A549 (cell line): ENCODE measurements around the gene SPNS2.

Experiments
- TF ChIP-seq, protein P1 (sequence below): fragments of 450-650 bp; IDR thresholded peaks from 2 replicates; pipeline ENCODE4 v1.6.1; 2014; ENCODE audit warnings: antibody characterized with exemption
- TF ChIP-seq, protein P2 (sequence below): fragments of 250-450 bp; sonication (Bioruptor Pico); IDR thresholded peaks from 2 replicates; pipeline ENCODE4 v1.5.0; 2021; ENCODE audit warnings: mild to moderate bottlenecking, moderate library complexity, borderline replicate concordance

DNA sequence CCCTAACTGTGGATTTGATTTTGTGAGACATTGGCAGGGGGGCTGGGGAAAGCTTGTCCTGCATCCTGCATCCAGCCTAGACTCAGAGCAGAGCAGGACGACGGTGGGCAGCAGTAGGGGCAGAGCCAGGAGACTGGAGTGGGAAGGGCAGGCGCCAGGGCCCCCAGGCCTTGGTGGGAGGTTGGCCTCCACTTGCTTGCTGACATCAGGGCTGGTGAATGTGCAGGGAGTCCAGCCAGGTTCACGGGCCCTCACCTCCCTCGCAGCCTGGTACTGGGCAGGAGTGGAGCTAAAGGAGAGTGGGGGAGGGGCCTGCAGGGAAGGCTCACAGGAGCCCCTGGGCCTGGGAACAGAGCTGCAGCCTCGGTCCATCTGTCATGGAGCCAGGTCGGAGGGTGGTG, 83.4 kb downstream of the SPNS2 start:
- TF ChIP-seq, protein P1, sequence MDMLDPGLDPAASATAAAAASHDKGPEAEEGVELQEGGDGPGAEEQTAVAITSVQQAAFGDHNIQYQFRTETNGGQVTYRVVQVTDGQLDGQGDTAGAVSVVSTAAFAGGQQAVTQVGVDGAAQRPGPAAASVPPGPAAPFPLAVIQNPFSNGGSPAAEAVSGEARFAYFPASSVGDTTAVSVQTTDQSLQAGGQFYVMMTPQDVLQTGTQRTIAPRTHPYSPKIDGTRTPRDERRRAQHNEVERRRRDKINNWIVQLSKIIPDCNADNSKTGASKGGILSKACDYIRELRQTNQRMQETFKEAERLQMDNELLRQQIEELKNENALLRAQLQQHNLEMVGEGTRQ: no peak
- TF ChIP-seq, protein P2, sequence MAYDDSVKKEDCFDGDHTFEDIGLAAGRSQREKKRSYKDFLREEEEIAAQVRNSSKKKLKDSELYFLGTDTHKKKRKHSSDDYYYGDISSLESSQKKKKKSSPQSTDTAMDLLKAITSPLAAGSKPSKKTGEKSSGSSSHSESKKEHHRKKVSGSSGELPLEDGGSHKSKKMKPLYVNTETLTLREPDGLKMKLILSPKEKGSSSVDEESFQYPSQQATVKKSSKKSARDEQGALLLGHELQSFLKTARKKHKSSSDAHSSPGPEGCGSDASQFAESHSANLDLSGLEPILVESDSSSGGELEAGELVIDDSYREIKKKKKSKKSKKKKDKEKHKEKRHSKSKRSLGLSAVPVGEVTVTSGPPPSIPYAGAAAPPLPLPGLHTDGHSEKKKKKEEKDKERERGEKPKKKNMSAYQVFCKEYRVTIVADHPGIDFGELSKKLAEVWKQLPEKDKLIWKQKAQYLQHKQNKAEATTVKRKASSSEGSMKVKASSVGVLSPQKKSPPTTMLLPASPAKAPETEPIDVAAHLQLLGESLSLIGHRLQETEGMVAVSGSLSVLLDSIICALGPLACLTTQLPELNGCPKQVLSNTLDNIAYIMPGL: no peak
